ENCODE data around the gene PDIA6. TPM values are rescaled to one million over a fixed set of nuclear protein-coding genes. Genes with fewer than 3 reads are reported as not detected.

Gene PDIA6
- total and polyA plus RNA-seq, 4 donors = 159 to 348 (median 246) TPM

GRCh38 chr2:10775831-10776230, 36.8 kb downstream of the PDIA6 start:
- Histone ChIP-seq H3K27ac (ENCODE audit: low read depth in 1 of 2, low read length in 2 of 2) (no peak overlapping the region), H3K4me3 (ENCODE audit: low read depth in 1 of 3, low read length in 3 of 3) (no peak overlapping the region), H3K36me3 (ENCODE audit: control insufficient read depth in 4 of 4, insufficient read depth in 3 of 4, low read depth in 1 of 4, low read length in 3 of 4) (peaks cover 2 to 10% (median 9%) of the 10 kb centered on the region in 4 donors), H3K27me3 (ENCODE audit: control insufficient read depth in 4 of 4, insufficient read depth in 4 of 4, low read length in 3 of 4) (no peaks in the 10 kb centered on the region), H3K9ac (ENCODE audit: low read depth in 1 of 2, low read length in 2 of 2) (no peak overlapping the region), H3K9me3 (ENCODE audit: control insufficient read depth in 4 of 4, low read length in 3 of 4) (no peaks in the 10 kb centered on the region), H3K4me1 (ENCODE audit: control insufficient read depth in 4 of 4, insufficient read depth in 4 of 4, low read length in 3 of 4) (no peaks in the 10 kb centered on the region)
- TF ChIP-seq RXRA (IDR thresholded peaks at IDR 0.05) (no peak), MAX (IDR thresholded peaks at IDR 0.05) (no peak), RAD21 (IDR thresholded peaks at IDR 0.05) (no peak), REST (IDR thresholded peaks at IDR 0.05) (no peak), EGR1 (IDR thresholded peaks at IDR 0.05; ENCODE audit: low read depth in 2 of 2) (no peak), HNF4G (IDR thresholded peaks at IDR 0.05) (no peak), ZBTB33 (IDR thresholded peaks at IDR 0.05) (no peak), FOXA2 (IDR thresholded peaks at IDR 0.05) (no peak), CTCF (IDR thresholded peaks at IDR 0.05; ENCODE audit: low read depth, low read length, missing input control) (no peak), NR2F2 (IDR thresholded peaks at IDR 0.05) (no peak), GABPA (IDR thresholded peaks at IDR 0.05 in 1 of 2, conservative IDR thresholded peaks at IDR 0.05 in 1 of 2) (no peak), TAF1 (conservative IDR thresholded peaks at IDR 0.05) (no peak), SP1 (IDR thresholded peaks at IDR 0.05) (no peak), HNF4A (conservative IDR thresholded peaks at IDR 0.05) (no peak), ATF3 (IDR thresholded peaks at IDR 0.05) (no peak), YY1 (IDR thresholded peaks at IDR 0.05) (no peak), JUND (IDR thresholded peaks at IDR 0.05) (no peak), FOXA1 (IDR thresholded peaks at IDR 0.05) (no peak)
- no peak for DNase-seq (ENCODE audit: low spot score)
- WGBS = 92% methylated on average over 13 of the region's 13 CpGs
